GM12878 (cell line): ENCODE results near the gene TLL2. TPM values are rescaled to one million over a fixed set of nuclear protein-coding genes. Genes with fewer than 3 reads are reported as not detected.

Experiments used
- ATAC-seq: fragments of 200-7000 bp; cut with Tn5 transposase; 3 replicates; pipeline ENCODE4 v1.9.1; 2020; ENCODE audit warnings: mild to moderate bottlenecking, moderate library complexity
- BruUV-seq: library from RNA; stranded (reverse); fragments of 400-500 nt; replicated peaks from 2 replicates; lab custom pipeline; 2021; lab: Mats Ljungman, UMichigan
- CTCF ChIA-PET: fragments of 300-600 bp; sonication (Branson Sonifier 250); formaldehyde crosslinking; extraction: SDS; loops from one replicate; lab custom pipeline; 2021; ENCODE audit warnings: inconsistent platforms; lab: Yijun Ruan, JAX
- POLR2A ChIA-PET: fragments of 350-600 bp; formaldehyde crosslinking; extraction: SDS; loops from one replicate; lab custom pipeline; 2021; ENCODE audit warnings: inconsistent platforms; lab: Charles Lee
- RAD21 ChIA-PET: fragments of 300-600 bp; sonication (Branson Sonifier 250); formaldehyde crosslinking; loops from one replicate; lab custom pipeline; 2023; ENCODE audit warnings: antibody characterized with exemption; ENCODE audit not compliant: unreplicated experiment; lab: Charles Lee
- SMC1A ChIA-PET: fragments of 300-600 bp; sonication (Branson Sonifier 250); formaldehyde crosslinking; loops from one replicate; lab custom pipeline; 2023; ENCODE audit not compliant: unreplicated experiment, uncharacterized antibody; lab: Charles Lee
- DNase-seq: peaks from one replicate; pipeline ENCODE4 v3.0.0-alpha.2; 2011; ENCODE audit warnings: low read depth, low spot score
- FAIRE-seq: peaks from 3 replicates; lab custom pipeline; 2011; peaks lifted over from hg19 to GRCh38; lab: Jason Lieb, UNC
- H2AFZ ChIP-seq: 2 replicates; pipeline ENCODE4 v1.6.0; 2011; ENCODE audit warnings: low read depth, low read length, control low read depth; ENCODE audit not compliant: control insufficient read depth
- H3K27ac ChIP-seq: 2 replicates; pipeline ENCODE4 v1.5.1; 2011; ENCODE audit warnings: control low read depth; ENCODE audit not compliant: control insufficient read depth, insufficient read depth
- H3K27me3 ChIP-seq, 2 experiments: replicated peaks in 1 of 2; 2 replicates each; pipeline versions ENCODE4 v1.6.0 to v1.6.1; 2011; ENCODE audit warnings: low read length in 1 of 2; ENCODE audit not compliant: control insufficient read depth in 2 of 2, insufficient read depth in 2 of 2
- H3K36me3 ChIP-seq, 2 experiments: 2 replicates each; pipeline ENCODE4 v1.5.1; 2011; ENCODE audit warnings: low read length in 1 of 2; ENCODE audit not compliant: control insufficient read depth in 2 of 2, insufficient read depth in 2 of 2
- H3K4me1 ChIP-seq: 2 replicates; pipeline ENCODE4 v1.6.1; 2011; ENCODE audit warnings: mild to moderate bottlenecking, low read length, moderate library complexity, mixed read lengths; ENCODE audit not compliant: control insufficient read depth, insufficient read depth
- H3K4me2 ChIP-seq: 2 replicates; pipeline ENCODE4 v1.6.0; 2011; ENCODE audit warnings: control low read depth; ENCODE audit not compliant: control insufficient read depth, insufficient read depth
- H3K4me3 ChIP-seq: fragments of 200-600 bp; sonication (generic); 2 replicates; pipeline ENCODE4 v1.5.1; 2016
- H3K79me2 ChIP-seq: 2 replicates; pipeline ENCODE4 v1.6.0; 2011; ENCODE audit warnings: low read length; ENCODE audit not compliant: control insufficient read depth, insufficient read depth
- H3K9ac ChIP-seq: 2 replicates; pipeline ENCODE4 v1.8.0; 2011; ENCODE audit warnings: low read length, control low read depth, mixed read lengths; ENCODE audit not compliant: control insufficient read depth, insufficient read depth
- H3K9me3 ChIP-seq: replicated peaks from 3 replicates; pipeline ENCODE4 v1.5.1; 2011; ENCODE audit warnings: mild to moderate bottlenecking, low read length; ENCODE audit not compliant: control insufficient read depth, insufficient read depth
- H4K20me1 ChIP-seq: 2 replicates; pipeline ENCODE4 v1.6.0; 2011; ENCODE audit not compliant: control insufficient read depth, insufficient read depth
- BCLAF1 ChIP-seq: fragments of 450-650 bp; IDR thresholded peaks from 2 replicates; pipeline ENCODE4 v1.6.1; 2017; ENCODE audit warnings: antibody characterized with exemption, mild to moderate bottlenecking, moderate library complexity
- BRCA1 ChIP-seq: IDR thresholded peaks from 2 replicates; pipeline ENCODE4 v1.6.1; 2011; ENCODE audit warnings: low read depth, low read length, improper control_type of control experiment
- CBX5 ChIP-seq: sonication (generic); IDR thresholded peaks from 2 replicates; pipeline ENCODE4 v1.6.1; 2016; ENCODE audit warnings: low read depth, moderate library complexity, mild to moderate bottlenecking, inconsistent platforms
- DPF2 ChIP-seq: fragments of 450-650 bp; IDR thresholded peaks from 2 replicates; pipeline ENCODE4 v1.6.1; 2017; ENCODE audit warnings: mild to moderate bottlenecking
- POLR2AphosphoS5 ChIP-seq: IDR thresholded peaks from 2 replicates; pipeline ENCODE4 v1.6.1; 2011; ENCODE audit warnings: mild to moderate bottlenecking, low read length, inconsistent platforms
- SPI1 ChIP-seq: IDR thresholded peaks from 2 replicates; pipeline ENCODE4 v1.6.1; 2011; ENCODE audit warnings: low read depth, mild to moderate bottlenecking, low read length, moderate library complexity, borderline replicate concordance; ENCODE audit not compliant: insufficient read depth
- ZBTB40 ChIP-seq: fragments of 450-650 bp; IDR thresholded peaks from 2 replicates; pipeline ENCODE4 v1.6.1; 2016; ENCODE audit warnings: mild to moderate bottlenecking, moderate library complexity, borderline replicate concordance
- ZNF207 ChIP-seq: fragments of 450-650 bp; IDR thresholded peaks from 2 replicates; pipeline ENCODE4 v1.6.1; 2014; ENCODE audit warnings: antibody characterized with exemption, mild to moderate bottlenecking, borderline replicate concordance
- ZNF217 ChIP-seq: fragments of 450-650 bp; IDR thresholded peaks from 2 replicates; pipeline ENCODE4 v1.6.1; 2017; ENCODE audit warnings: antibody characterized with exemption, mild to moderate bottlenecking
- WGBS: methylation state at CpG from one replicate; pipeline ENCODE4 v1.1.6; 2016; ENCODE audit warnings: low lambda C conversion rate; ENCODE audit not compliant: insufficient replicate concordance, insufficient coverage; ENCODE audit errors: missing lambda C conversion rate; 5-methylcytosine and 5-hydroxymethylcytosine counted together
- in situ Hi-C: fragments of 300-500 bp; cut with MboI; formaldehyde crosslinking; loops from 9 replicates; pipeline ENCODE4 v1.14.3; 2018; ENCODE audit warnings: mixed read lengths
- intact Hi-C: fragments of 100-400 bp; cut with micrococcal nuclease; formaldehyde crosslinking; loops from one replicate; pipeline ENCODE4 v1.14.2; 2022; ENCODE audit not compliant: unreplicated experiment
- polyA plus RNA-seq, 11 experiments: library from polyadenylated mRNA; depleted of rRNA in 4 of 11; unstranded in 6 of 11; stranded (reverse) in 5 of 11; fragments of >200 nt; fragmentation: Nextera tagmentation in 4 of 11; fragmentation: Illumina TruSeq in 1 of 11; extraction: Ambion mirVana in 4 of 11; extraction: Trizol in 1 of 11; gene quantifications; 1 replicate in 1 of 11; 2 replicates in 10 of 11; pipeline versions ENCODE4 v1.2.1 to v1.2.3, GENCODE V29; 2011 to 2016; ENCODE audit warnings: inconsistent platforms in 2 of 11, missing spikeins in 2 of 11, low read depth in 1 of 11
- total RNA-seq, 4 experiments: library from RNA; depleted of rRNA in 3 of 4; stranded (reverse); fragments of >200 nt in 3 of 4; fragmentation: Illumina TruSeq in 1 of 4; extraction: Trizol in 1 of 4; gene quantifications; 2 replicates each; pipeline versions ENCODE4 v1.2.1 to v1.2.3, GENCODE V29; 2013 to 2021
- TF ChIP-seq, protein P1 (sequence below): IDR thresholded peaks from 2 replicates; pipeline ENCODE4 v1.6.1; 2012; ENCODE audit warnings: low read depth, low read length, improper control_type of control experiment
- TF ChIP-seq, protein P2 (sequence below): fragments of 450-650 bp; IDR thresholded peaks from 2 replicates; pipeline ENCODE4 v1.6.1; 2017; ENCODE audit warnings: borderline replicate concordance

Gene TLL2
- total and polyA plus RNA-seq, 10 of the 15 experiments (the other 5 are each of a cell fraction or from before 2014, with no cell fraction given), result 0.02 to 2.1 (median 0.52) TPM

GRCh38 chr10:96390460-96390864, 123.3 kb downstream of the TLL2 start:
- ChIA-PET RAD21 (no interaction called here), POLR2A (no interaction called here), SMC1A (interaction anchor here (0.6 kb wide), 1 partner anchor 100 kb away, joined by 3 read pairs; no protein-coding TSS in a partner anchor), CTCF (interaction anchor here (8.7 kb wide), 1 partner anchor 122 kb away, joined by 99 read pairs; the partner anchor contains the start of gene TLL2)
- Histone ChIP-seq H3K9ac (no peak overlapping the region), H4K20me1 (no peaks in the 10 kb centered on the region), H3K79me2 (no peaks in the 10 kb centered on the region), H3K4me2 (no peak overlapping the region), H3K4me1 (no peaks in the 10 kb centered on the region), H3K36me3 (no peaks in the 10 kb centered on the region), H3K9me3 (no peaks in the 10 kb centered on the region), H3K27me3 (peaks cover 3 to 4% of the 10 kb centered on the region in 2 experiments; a peak in 3 of 4 replicates), H3K27ac (no peak overlapping the region), H3K4me3 (no peak overlapping the region), H2AFZ (no peak overlapping the region)
- no peak for DNase-seq
- no peak for FAIRE-seq
- TF ChIP-seq, protein P1, sequence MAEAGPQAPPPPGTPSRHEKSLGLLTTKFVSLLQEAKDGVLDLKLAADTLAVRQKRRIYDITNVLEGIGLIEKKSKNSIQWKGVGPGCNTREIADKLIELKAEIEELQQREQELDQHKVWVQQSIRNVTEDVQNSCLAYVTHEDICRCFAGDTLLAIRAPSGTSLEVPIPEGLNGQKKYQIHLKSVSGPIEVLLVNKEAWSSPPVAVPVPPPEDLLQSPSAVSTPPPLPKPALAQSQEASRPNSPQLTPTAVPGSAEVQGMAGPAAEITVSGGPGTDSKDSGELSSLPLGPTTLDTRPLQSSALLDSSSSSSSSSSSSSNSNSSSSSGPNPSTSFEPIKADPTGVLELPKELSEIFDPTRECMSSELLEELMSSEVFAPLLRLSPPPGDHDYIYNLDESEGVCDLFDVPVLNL, result no peak
- TF ChIP-seq POLR2AphosphoS5 (no peak), CBX5 (no peak), DPF2 (no peak), ZBTB40 (no peak), BCLAF1 (no peak), ZNF207 (no peak), BRCA1 (no peak), ZNF217 (no peak), SPI1 (no peak)
- TF ChIP-seq, protein P2, sequence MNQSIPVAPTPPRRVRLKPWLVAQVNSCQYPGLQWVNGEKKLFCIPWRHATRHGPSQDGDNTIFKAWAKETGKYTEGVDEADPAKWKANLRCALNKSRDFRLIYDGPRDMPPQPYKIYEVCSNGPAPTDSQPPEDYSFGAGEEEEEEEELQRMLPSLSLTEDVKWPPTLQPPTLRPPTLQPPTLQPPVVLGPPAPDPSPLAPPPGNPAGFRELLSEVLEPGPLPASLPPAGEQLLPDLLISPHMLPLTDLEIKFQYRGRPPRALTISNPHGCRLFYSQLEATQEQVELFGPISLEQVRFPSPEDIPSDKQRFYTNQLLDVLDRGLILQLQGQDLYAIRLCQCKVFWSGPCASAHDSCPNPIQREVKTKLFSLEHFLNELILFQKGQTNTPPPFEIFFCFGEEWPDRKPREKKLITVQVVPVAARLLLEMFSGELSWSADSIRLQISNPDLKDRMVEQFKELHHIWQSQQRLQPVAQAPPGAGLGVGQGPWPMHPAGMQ, result no peak
- 40% methylated on average over 7 of the region's 7 CpGs for WGBS
- in situ Hi-C loops, result loop anchor here (10.0 kb wide), 1 partner anchor 434 kb away; no protein-coding TSS in a partner anchor
- intact Hi-C loops, result loop anchor here (10.0 kb wide), 2 partner anchors 214 to 444 kb away; partner anchors contain the start of gene LCOR
- BruUV-seq, result no TSS peak
- ATAC-seq, result no peak
